ENCODE data around the gene RNF168.
"Not testable (repeated sequence)": the region's sequence is repeated elsewhere in the genome, so short reads cannot be mapped to it uniquely, and the experiment has no call there.

RNF168 gene, protein sequence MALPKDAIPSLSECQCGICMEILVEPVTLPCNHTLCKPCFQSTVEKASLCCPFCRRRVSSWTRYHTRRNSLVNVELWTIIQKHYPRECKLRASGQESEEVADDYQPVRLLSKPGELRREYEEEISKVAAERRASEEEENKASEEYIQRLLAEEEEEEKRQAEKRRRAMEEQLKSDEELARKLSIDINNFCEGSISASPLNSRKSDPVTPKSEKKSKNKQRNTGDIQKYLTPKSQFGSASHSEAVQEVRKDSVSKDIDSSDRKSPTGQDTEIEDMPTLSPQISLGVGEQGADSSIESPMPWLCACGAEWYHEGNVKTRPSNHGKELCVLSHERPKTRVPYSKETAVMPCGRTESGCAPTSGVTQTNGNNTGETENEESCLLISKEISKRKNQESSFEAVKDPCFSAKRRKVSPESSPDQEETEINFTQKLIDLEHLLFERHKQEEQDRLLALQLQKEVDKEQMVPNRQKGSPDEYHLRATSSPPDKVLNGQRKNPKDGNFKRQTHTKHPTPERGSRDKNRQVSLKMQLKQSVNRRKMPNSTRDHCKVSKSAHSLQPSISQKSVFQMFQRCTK

DNA sequence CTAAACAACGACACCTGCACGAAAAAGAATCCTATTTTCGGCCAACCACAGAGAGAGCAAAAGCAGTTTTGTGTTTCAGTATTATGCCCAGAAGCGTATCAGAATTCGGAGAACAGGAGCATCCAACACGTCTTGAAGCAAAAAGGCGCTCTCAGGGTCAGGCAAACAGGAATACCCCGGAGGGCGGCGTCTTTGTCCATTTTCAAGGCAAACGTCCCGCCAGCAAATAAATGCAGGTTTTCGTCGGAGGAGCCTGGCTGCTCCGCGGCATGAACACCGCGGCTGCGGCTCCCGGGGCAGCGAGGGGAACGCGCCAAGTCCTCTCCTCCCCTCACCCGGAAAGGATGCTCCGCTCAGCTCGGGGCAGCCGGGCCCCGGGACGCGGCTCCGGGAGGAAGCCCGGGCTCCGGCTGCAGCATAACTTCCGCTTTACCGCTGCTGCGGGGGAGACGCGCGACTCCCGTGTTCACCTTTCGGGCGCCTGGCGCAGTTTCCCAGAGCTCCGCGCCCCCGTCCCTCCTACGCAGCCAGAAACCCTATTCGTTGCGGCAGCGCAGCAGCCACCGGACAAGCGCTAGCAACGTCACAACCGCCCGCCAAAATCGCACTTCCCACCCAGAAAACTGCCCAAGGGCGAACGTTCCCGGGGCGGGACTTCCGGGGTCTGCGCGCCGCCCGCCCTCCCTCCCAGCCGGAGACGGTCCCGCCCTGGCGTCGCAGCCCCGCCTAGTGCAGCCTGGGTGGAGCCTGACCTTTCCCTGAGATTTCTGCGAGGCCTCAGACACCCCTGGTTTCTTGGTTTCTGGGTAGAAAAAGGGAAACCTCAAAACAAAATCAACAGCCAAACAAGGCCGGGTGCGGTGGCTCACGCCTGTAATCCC is at the start of gene RNF168:
RNF168 (minus strand) TSS at position 573 of the 881 bp plus-strand sequence. CDS start 595 bp downstream, outside the sequence.
- peak within 1 kb of the TSS; percentile 82 to 97 for H3K9ac ChIP-seq (ENCODE audit: low read depth in 1 of 2, low read length in 2 of 2)
- peak within 1 kb of the TSS; percentile 83 to 99 for H3K4me3 ChIP-seq (ENCODE audit: low read length in 2 of 2)
- H3K4me1 ChIP-seq (ENCODE audit: control insufficient read depth in 2 of 2, insufficient read depth in 2 of 2, low read length in 2 of 2) = peaks cover 0 to 10% of the 10 kb centered on the region in 2 donors
- peaks cover 0 to 7% of the 10 kb centered on the region in 2 donors for H3K36me3 ChIP-seq (ENCODE audit: control insufficient read depth in 2 of 2, insufficient read depth in 2 of 2, low read length in 2 of 2)
- no peaks in the 10 kb centered on the region for H3K9me3 ChIP-seq (ENCODE audit: control insufficient read depth in 2 of 2, low read length in 2 of 2)
- H3K27ac ChIP-seq (ENCODE audit: low read depth in 2 of 2, low read length in 2 of 2) = peak within 1 kb of the TSS; percentile 95 to 96
- H3K27me3 ChIP-seq (ENCODE audit: control insufficient read depth in 2 of 2, insufficient read depth in 2 of 2, low read length in 2 of 2) = no peaks in the 10 kb centered on the region

DNA sequence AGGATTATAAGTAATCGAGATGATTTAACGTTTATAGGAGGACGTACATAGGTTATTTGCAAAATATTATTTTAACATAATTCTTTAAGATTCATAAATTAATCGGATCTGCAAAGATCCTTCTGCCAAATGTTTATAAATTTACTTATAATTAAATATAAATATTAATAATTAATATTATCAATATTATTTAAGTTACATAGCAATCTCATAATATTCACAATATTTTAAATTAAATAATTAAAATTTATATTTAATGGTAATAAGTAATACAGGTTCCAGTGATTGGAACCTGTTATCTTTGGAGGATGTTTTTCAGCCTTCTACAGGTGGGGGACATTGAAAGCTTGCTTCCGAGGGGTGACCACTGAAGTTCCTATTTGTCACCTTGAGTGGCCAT is 48.7 kb upstream of the RNF168 start:
- Histone ChIP-seq H3K27me3 (ENCODE audit: control insufficient read depth in 2 of 2, insufficient read depth in 2 of 2, low read length in 2 of 2) (no peaks in the 10 kb centered on the region), H3K4me1 (ENCODE audit: control insufficient read depth in 2 of 2, insufficient read depth in 2 of 2, low read length in 2 of 2) (no peaks in the 10 kb centered on the region), H3K27ac (ENCODE audit: low read depth in 2 of 2, low read length in 2 of 2) (no peak overlapping the region)

DNA sequence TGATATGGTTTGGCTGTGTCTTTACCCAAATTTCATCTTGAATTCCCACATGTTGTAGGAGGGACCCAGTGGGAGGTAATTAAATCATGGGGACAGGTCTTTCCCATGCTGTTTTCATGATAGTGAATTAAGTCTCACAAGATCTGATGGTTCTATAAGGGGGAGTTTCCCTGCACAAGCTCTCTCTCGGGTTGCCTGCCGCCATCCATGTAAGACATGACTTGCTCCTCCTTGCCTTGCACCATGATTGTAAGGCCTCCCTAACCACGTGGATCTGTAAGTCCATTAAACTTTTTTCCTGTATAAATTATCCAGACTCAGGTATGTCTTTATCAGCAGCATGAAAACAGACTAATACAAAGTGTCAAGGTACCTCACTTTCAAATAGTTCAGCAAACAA is 46.6 kb upstream of the RNF168 start:
- H3K36me3 ChIP-seq (ENCODE audit: control insufficient read depth in 2 of 2, insufficient read depth in 2 of 2, low read length in 2 of 2); H3K4me3 ChIP-seq (ENCODE audit: low read length in 2 of 2); H3K27ac ChIP-seq (ENCODE audit: low read depth in 2 of 2, low read length in 2 of 2); H3K27me3 ChIP-seq (ENCODE audit: control insufficient read depth in 2 of 2, insufficient read depth in 2 of 2, low read length in 2 of 2); H3K9me3 ChIP-seq (ENCODE audit: control insufficient read depth in 2 of 2, low read length in 2 of 2); H3K9ac ChIP-seq (ENCODE audit: low read depth in 1 of 2, low read length in 2 of 2); H3K4me1 ChIP-seq (ENCODE audit: control insufficient read depth in 2 of 2, insufficient read depth in 2 of 2, low read length in 2 of 2): not testable (repeated sequence)

More for the DNA sequence above, 48.7 kb upstream of the RNF168 start:
- no peak overlapping the region for H3K9ac ChIP-seq (ENCODE audit: low read depth in 1 of 2, low read length in 2 of 2)
- H3K4me3 ChIP-seq (ENCODE audit: low read length in 2 of 2) = no peak overlapping the region
- H3K9me3 ChIP-seq (ENCODE audit: control insufficient read depth in 2 of 2, low read length in 2 of 2) = no peaks in the 10 kb centered on the region
- H3K36me3 ChIP-seq (ENCODE audit: control insufficient read depth in 2 of 2, insufficient read depth in 2 of 2, low read length in 2 of 2) = peaks cover 0 to 3% of the 10 kb centered on the region in 2 donors

DNA sequence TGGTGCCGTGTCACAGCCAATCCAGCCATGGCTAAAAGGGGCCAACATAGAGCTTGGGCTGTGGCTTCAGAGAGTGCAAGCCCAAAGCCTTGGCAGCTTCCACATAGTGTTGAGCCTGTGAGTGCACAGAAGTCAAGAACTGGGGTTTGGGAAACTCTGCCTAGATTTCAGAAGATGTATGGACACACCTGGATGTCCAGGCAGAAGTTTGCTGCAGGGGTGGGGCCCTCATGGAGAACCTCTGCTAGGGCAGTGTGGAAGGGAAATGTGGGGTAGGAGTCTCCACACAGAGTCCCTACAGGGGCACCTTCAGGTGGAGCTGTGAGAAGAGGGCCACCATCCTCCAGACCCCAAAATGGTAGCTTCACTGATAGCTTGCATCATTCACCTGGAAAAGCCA is 45.7 kb upstream of the RNF168 start:
- not testable (repeated sequence) for H3K4me1 ChIP-seq (ENCODE audit: control insufficient read depth in 2 of 2, insufficient read depth in 2 of 2, low read length in 2 of 2); H3K27me3 ChIP-seq (ENCODE audit: control insufficient read depth in 2 of 2, insufficient read depth in 2 of 2, low read length in 2 of 2); H3K9ac ChIP-seq (ENCODE audit: low read depth in 1 of 2, low read length in 2 of 2); H3K27ac ChIP-seq (ENCODE audit: low read depth in 2 of 2, low read length in 2 of 2); H3K36me3 ChIP-seq (ENCODE audit: control insufficient read depth in 2 of 2, insufficient read depth in 2 of 2, low read length in 2 of 2); H3K9me3 ChIP-seq (ENCODE audit: control insufficient read depth in 2 of 2, low read length in 2 of 2); H3K4me3 ChIP-seq (ENCODE audit: low read length in 2 of 2)

DNA sequence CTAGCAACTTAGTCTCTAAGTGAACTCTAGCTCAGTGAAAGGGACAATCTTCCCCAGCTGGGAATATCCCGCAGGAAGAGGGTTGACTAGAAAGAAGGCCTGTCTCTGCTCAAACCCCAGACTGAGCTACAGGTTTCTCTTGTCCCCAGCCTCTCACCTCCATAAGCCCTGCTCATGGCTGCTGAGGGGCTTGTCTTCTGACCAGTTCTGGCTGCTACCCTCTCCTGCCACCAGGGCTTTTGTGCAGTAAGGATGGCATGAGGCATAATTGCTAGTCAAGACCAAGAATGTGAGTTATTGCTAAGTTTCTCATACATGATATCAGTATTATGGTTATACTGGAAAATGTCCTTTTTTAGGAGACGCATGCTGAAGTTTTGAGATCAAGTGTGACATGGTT is 43.5 kb upstream of the RNF168 start:
- Histone ChIP-seq H3K4me1 (ENCODE audit: control insufficient read depth in 2 of 2, insufficient read depth in 2 of 2, low read length in 2 of 2) (no peaks in the 10 kb centered on the region), H3K27ac (ENCODE audit: low read depth in 2 of 2, low read length in 2 of 2) (no peak overlapping the region), H3K9me3 (ENCODE audit: control insufficient read depth in 2 of 2, low read length in 2 of 2) (no peaks in the 10 kb centered on the region), H3K36me3 (ENCODE audit: control insufficient read depth in 2 of 2, insufficient read depth in 2 of 2, low read length in 2 of 2) (no peaks in the 10 kb centered on the region), H3K27me3 (ENCODE audit: control insufficient read depth in 2 of 2, insufficient read depth in 2 of 2, low read length in 2 of 2) (no peaks in the 10 kb centered on the region), H3K4me3 (ENCODE audit: low read length in 2 of 2) (no peak overlapping the region), H3K9ac (ENCODE audit: low read depth in 1 of 2, low read length in 2 of 2) (no peak overlapping the region)

DNA sequence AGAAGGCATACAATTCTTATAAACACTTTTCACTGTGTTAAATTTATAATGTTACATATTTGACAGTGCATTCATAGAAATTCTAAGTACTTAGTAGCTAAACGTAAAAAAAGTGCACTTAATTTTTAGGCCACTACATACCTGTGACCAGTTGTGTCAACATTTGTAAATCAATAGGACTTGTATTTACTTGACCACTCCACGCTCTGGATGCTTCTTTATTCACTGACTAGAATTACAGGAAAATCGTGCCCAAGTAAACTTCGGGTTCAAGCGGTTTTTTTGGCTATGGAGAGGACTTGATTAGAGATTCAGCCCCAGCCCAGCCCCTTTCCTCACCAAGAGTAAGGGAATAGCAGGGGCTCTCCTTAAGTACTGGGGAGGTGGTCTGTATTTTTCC is 43.0 kb upstream of the RNF168 start:
- H3K9me3 ChIP-seq (ENCODE audit: control insufficient read depth in 2 of 2, low read length in 2 of 2) = no peaks in the 10 kb centered on the region
- H3K27ac ChIP-seq (ENCODE audit: low read depth in 2 of 2, low read length in 2 of 2) = no peak overlapping the region
- H3K9ac ChIP-seq (ENCODE audit: low read depth in 1 of 2, low read length in 2 of 2) = no peak overlapping the region
- H3K27me3 ChIP-seq (ENCODE audit: control insufficient read depth in 2 of 2, insufficient read depth in 2 of 2, low read length in 2 of 2) = no peaks in the 10 kb centered on the region
- H3K4me1 ChIP-seq (ENCODE audit: control insufficient read depth in 2 of 2, insufficient read depth in 2 of 2, low read length in 2 of 2) = no peaks in the 10 kb centered on the region
- H3K4me3 ChIP-seq (ENCODE audit: low read length in 2 of 2) = no peak overlapping the region
- H3K36me3 ChIP-seq (ENCODE audit: control insufficient read depth in 2 of 2, insufficient read depth in 2 of 2, low read length in 2 of 2) = no peaks in the 10 kb centered on the region

DNA sequence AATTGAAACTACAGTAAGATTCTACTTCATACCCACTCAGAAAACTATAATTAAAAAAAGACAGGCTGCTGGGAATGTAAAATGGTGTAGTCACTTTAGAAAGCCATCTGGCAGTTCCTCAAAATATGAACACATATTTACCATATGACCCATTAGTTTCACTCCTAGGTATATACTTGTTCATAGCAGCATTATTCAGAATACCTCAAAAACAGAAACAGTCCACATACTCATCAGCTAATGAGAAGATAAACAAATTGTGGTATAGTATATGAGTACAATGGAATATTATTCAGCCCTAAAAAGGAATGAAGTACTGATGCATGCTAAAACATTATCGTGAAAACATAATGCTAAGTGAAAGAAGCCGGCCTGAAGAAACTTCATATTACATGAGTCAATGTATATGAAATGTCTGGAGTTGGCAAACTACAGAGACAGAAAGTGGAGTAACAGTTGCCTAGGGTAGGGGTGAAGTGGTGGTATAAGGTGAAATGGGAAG is 41.0 kb upstream of the RNF168 start:
- H3K9me3 ChIP-seq (ENCODE audit: control insufficient read depth in 2 of 2, low read length in 2 of 2) = no peaks in the 10 kb centered on the region
- no peaks in the 10 kb centered on the region for H3K4me1 ChIP-seq (ENCODE audit: control insufficient read depth in 2 of 2, insufficient read depth in 2 of 2, low read length in 2 of 2)
- no peak overlapping the region for H3K27ac ChIP-seq (ENCODE audit: low read depth in 2 of 2, low read length in 2 of 2)
- no peak overlapping the region for H3K4me3 ChIP-seq (ENCODE audit: low read length in 2 of 2)
- no peaks in the 10 kb centered on the region for H3K27me3 ChIP-seq (ENCODE audit: control insufficient read depth in 2 of 2, insufficient read depth in 2 of 2, low read length in 2 of 2)
- no peak overlapping the region for H3K9ac ChIP-seq (ENCODE audit: low read depth in 1 of 2, low read length in 2 of 2)
- no peaks in the 10 kb centered on the region for H3K36me3 ChIP-seq (ENCODE audit: control insufficient read depth in 2 of 2, insufficient read depth in 2 of 2, low read length in 2 of 2)

DNA sequence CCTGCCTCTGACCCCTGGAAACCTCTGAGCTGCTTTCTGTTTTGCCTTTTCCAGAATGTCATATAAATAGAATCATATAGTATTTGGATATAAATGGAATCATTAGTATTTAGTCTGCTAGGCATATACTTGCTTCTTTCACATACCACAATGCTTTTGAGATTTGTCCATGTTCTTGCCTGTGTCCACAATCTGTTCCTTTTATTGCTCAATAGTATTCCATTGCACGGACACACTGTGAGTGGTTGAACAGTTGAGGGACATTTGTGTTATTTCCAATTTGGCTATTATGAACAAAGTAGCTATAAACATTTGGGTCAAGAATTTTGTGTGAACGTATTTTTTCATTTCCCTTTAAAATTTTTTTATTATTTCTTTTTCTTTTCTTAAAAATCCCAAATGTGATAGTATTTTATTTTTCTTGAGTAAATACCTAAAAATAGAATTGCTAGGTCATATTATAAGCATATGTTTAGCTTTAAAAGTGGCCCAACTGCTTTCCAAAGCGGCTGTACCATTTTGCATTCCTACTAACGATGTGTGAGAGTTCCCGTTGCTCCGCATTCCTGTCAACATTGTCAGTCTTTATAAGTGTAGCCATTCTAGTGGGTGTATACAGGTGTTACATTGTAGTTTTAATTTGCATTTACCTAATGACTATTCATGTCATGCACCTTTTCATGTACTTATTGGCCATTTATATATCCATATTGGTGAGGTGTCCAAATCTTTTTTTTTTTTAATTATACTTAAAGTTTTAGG is 38.3 kb upstream of the RNF168 start:
- Histone ChIP-seq H3K27ac (ENCODE audit: low read depth in 2 of 2, low read length in 2 of 2) (no peak overlapping the region), H3K4me1 (ENCODE audit: control insufficient read depth in 2 of 2, insufficient read depth in 2 of 2, low read length in 2 of 2) (no peaks in the 10 kb centered on the region), H3K27me3 (ENCODE audit: control insufficient read depth in 2 of 2, insufficient read depth in 2 of 2, low read length in 2 of 2) (no peaks in the 10 kb centered on the region), H3K9me3 (ENCODE audit: control insufficient read depth in 2 of 2, low read length in 2 of 2) (no peaks in the 10 kb centered on the region), H3K4me3 (ENCODE audit: low read length in 2 of 2) (no peak overlapping the region), H3K9ac (ENCODE audit: low read depth in 1 of 2, low read length in 2 of 2) (no peak overlapping the region), H3K36me3 (ENCODE audit: control insufficient read depth in 2 of 2, insufficient read depth in 2 of 2, low read length in 2 of 2) (no peaks in the 10 kb centered on the region)

DNA sequence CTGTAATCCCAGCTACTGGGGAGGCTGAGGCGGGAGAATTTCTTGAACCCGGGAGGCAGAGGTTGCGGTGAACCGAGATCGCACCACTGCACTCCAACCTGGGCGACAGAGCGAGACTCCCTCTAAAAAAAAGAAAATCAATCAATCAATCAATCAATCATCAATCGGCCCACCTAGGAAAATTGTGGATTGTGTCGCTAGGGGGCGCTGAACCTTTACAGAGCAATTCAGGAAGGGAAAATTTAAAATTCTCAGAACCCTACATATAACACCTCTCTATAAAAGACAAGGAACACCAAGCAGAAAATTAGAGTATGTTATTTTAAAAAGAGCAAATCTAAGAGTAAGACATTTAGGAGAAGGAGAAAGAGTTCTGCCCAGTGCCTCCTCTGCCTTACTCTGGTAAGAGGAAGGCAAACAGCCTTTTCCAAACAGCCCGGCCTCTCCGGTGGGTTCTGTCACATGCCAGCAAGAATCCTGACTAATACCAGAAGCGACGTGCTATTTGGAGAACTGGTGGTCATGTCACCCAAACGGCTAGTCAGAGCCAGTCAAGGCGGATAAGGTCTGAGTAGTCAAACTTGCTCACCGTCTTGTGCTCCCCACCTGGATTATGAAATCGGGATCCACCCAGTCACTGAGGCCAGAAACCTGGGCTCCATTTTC is 33.9 kb upstream of the RNF168 start:
- no peaks in the 10 kb centered on the region for H3K36me3 ChIP-seq (ENCODE audit: control insufficient read depth in 2 of 2, insufficient read depth in 2 of 2, low read length in 2 of 2)
- H3K27me3 ChIP-seq (ENCODE audit: control insufficient read depth in 2 of 2, insufficient read depth in 2 of 2, low read length in 2 of 2) = no peaks in the 10 kb centered on the region
- H3K4me3 ChIP-seq (ENCODE audit: low read length in 2 of 2) = no peak overlapping the region
- no peak overlapping the region for H3K9ac ChIP-seq (ENCODE audit: low read depth in 1 of 2, low read length in 2 of 2)
- H3K9me3 ChIP-seq (ENCODE audit: control insufficient read depth in 2 of 2, low read length in 2 of 2) = no peaks in the 10 kb centered on the region
- no peak overlapping the region for H3K27ac ChIP-seq (ENCODE audit: low read depth in 2 of 2, low read length in 2 of 2)
- no peaks in the 10 kb centered on the region for H3K4me1 ChIP-seq (ENCODE audit: control insufficient read depth in 2 of 2, insufficient read depth in 2 of 2, low read length in 2 of 2)

All from mucosa of rectum (tissue), 2 donors.